K562 (cell line): ENCODE results near the gene TMCC1. TPM values are rescaled to one million over a fixed set of nuclear protein-coding genes. Genes with fewer than 3 reads are reported as not detected.
A peak's percentile ranks its signal among the peaks of the same experiment; 100 is the strongest.

Experiments used
- ATAC-seq: fragments of 200-7000 bp; cut with Tn5 transposase; 3 replicates; pipeline ENCODE4 v1.9.1; 2020; ENCODE audit warnings: moderate library complexity
- BruUV-seq: library from RNA; stranded (reverse); fragments of 400-500 nt; replicated peaks from 2 replicates; lab custom pipeline; 2021; lab: Mats Ljungman, UMichigan
- CTCF ChIA-PET: fragments of 300-600 bp; formaldehyde crosslinking; extraction: SDS; loops from one replicate; lab custom pipeline; 2021; ENCODE audit warnings: low intra/inter-chr PET ratio; lab: Yijun Ruan, JAX
- POLR2A ChIA-PET: fragments of 300-600, 350-650 bp; sonication (Branson Sonifier 250); formaldehyde crosslinking; extraction: SDS; loops from one replicate; lab custom pipeline; 2021; ENCODE audit warnings: antibody characterized with exemption, inconsistent platforms; lab: Yijun Ruan, JAX
- DNase-seq, 4 experiments: peaks; one replicate each; pipeline versions ENCODE4 v3.0.0 to v3.0.0-alpha.2; 2011 to 2018; ENCODE audit warnings: low spot score in 3 of 4, mixed read lengths in 3 of 4; ENCODE audit errors: extremely low read depth in 1 of 4
- FAIRE-seq: peaks from 2 replicates; lab custom pipeline; 2011; peaks lifted over from hg19 to GRCh38; lab: Jason Lieb, UNC
- H2AFZ ChIP-seq: 2 replicates; pipeline ENCODE4 v1.6.0; 2011; ENCODE audit warnings: low read depth, low read length, control low read depth, inconsistent platforms
- H3K27ac ChIP-seq: fragments of 200-600 bp; 3 replicates; pipeline ENCODE4 v1.8.0; 2011; ENCODE audit warnings: low read depth, mild to moderate bottlenecking, control low read depth, inconsistent platforms, low read length, moderate library complexity, mixed read lengths; ENCODE audit errors: extremely low read depth
- H3K27me3 ChIP-seq, 2 experiments: fragments of 300-600 bp in 1 of 2; 2 replicates in 1 of 2; 3 replicates in 1 of 2; pipeline versions ENCODE4 v1.6.0 to v1.8.0; 2011; ENCODE audit warnings: inconsistent platforms in 2 of 2, low read length in 2 of 2, mild to moderate bottlenecking in 1 of 2, mixed read lengths in 1 of 2, moderate library complexity in 1 of 2; ENCODE audit not compliant: control insufficient read depth in 2 of 2, insufficient read depth in 2 of 2
- H3K36me3 ChIP-seq: fragments of 300-600 bp; 3 replicates; pipeline ENCODE4 v1.8.0; 2011; ENCODE audit warnings: mild to moderate bottlenecking, low read length, inconsistent platforms; ENCODE audit not compliant: control insufficient read depth, insufficient read depth
- H3K4me1 ChIP-seq, 2 experiments: fragments of 200-600 bp in 1 of 2; replicated peaks in 1 of 2; 2 replicates in 1 of 2; 3 replicates in 1 of 2; pipeline versions ENCODE4 v1.5.1 to v1.8.0; 2011; ENCODE audit warnings: inconsistent platforms in 2 of 2, low read length in 2 of 2, mild to moderate bottlenecking in 1 of 2, mixed read lengths in 1 of 2, moderate library complexity in 1 of 2; ENCODE audit not compliant: control insufficient read depth in 2 of 2, insufficient read depth in 2 of 2
- H3K4me2 ChIP-seq: 2 replicates; pipeline ENCODE4 v1.6.1; 2011; ENCODE audit warnings: low read length, control low read depth, inconsistent platforms, mixed read lengths; ENCODE audit not compliant: insufficient read depth
- H3K4me3 ChIP-seq: fragments of 200-600 bp; sonication (generic), shearing (Covaris generic); 2 replicates; pipeline ENCODE4 v1.5.1; 2016; ENCODE audit warnings: control low read depth, inconsistent platforms
- H3K79me2 ChIP-seq: fragments of 200-600 bp; 3 replicates; pipeline ENCODE4 v1.8.0; 2011; ENCODE audit warnings: low read length, inconsistent platforms; ENCODE audit not compliant: control insufficient read depth, insufficient read depth
- H3K9ac ChIP-seq, 2 experiments: 2 replicates each; pipeline versions ENCODE4 v1.6.0 to v1.6.1; 2011; ENCODE audit warnings: low read depth in 2 of 2, low read length in 2 of 2, control low read depth in 1 of 2, inconsistent platforms in 1 of 2, mild to moderate bottlenecking in 1 of 2, mixed read lengths in 1 of 2; ENCODE audit not compliant: insufficient read depth in 1 of 2
- H3K9me1 ChIP-seq: one replicate; pipeline ENCODE4 v1.6.0; 2011; ENCODE audit warnings: inconsistent platforms, mild to moderate bottlenecking, low read length, moderate library complexity; ENCODE audit not compliant: control insufficient read depth, insufficient read depth
- H3K9me3 ChIP-seq: replicated peaks from 2 replicates; pipeline ENCODE4 v1.5.1; 2011; ENCODE audit warnings: low read depth, low read length, inconsistent platforms; ENCODE audit not compliant: control insufficient read depth, insufficient read depth
- H4K20me1 ChIP-seq: replicated peaks from 2 replicates; pipeline ENCODE4 v1.6.1; 2011; ENCODE audit warnings: low read length, inconsistent platforms, mixed read lengths; ENCODE audit not compliant: control insufficient read depth, insufficient read depth
- ELF4 ChIP-seq: fragments of 450-650 bp; formaldehyde crosslinking; IDR thresholded peaks from 2 replicates; pipeline ENCODE4 v1.4.0; 2022; ENCODE audit warnings: missing genetic modification characterization
- L3MBTL2 ChIP-seq: fragments of 450-650 bp; IDR thresholded peaks from 2 replicates; pipeline ENCODE4 v1.6.1; 2016; ENCODE audit warnings: mild to moderate bottlenecking, moderate library complexity
- NCOA2 ChIP-seq, 2 experiments: fragments of 450-650 bp; IDR thresholded peaks; 2 replicates each; pipeline ENCODE4 v1.6.1; 2018; ENCODE audit warnings: mild to moderate bottlenecking in 2 of 2, moderate library complexity in 1 of 2; ENCODE audit not compliant: partially characterized antibody in 2 of 2
- PHTF2 ChIP-seq: fragments of 250-450 bp; sonication (Bioruptor Pico); IDR thresholded peaks from 2 replicates; pipeline ENCODE4 v1.5.0; 2021; ENCODE audit warnings: mild to moderate bottlenecking
- TAF9B ChIP-seq: fragments of 450-650 bp; IDR thresholded peaks from 2 replicates; pipeline ENCODE4 v1.6.1; 2018; ENCODE audit warnings: mild to moderate bottlenecking; ENCODE audit not compliant: partially characterized antibody
- ZNF134 ChIP-seq: fragments of 250-450 bp; sonication (Bioruptor Pico); conservative IDR thresholded peaks from 2 replicates; pipeline ENCODE4 v1.4.0; 2020
- ZNF140 ChIP-seq: fragments of 250-450 bp; sonication (Bioruptor Pico); IDR thresholded peaks from 2 replicates; pipeline ENCODE4 v1.8.0; 2021; ENCODE audit warnings: moderate library complexity, mild to moderate bottlenecking, inconsistent platforms
- ZNF3 ChIP-seq: fragments of 250-450 bp; sonication (Bioruptor Pico); IDR thresholded peaks from 2 replicates; pipeline ENCODE4 v1.5.0; 2021; ENCODE audit warnings: mild to moderate bottlenecking, moderate library complexity
- WGBS: fragments of 100-300 bp; shearing (Covaris generic); methylation state at CpG from one replicate; pipeline ENCODE4 v1.1.6; 2016; ENCODE audit warnings: low coverage, mixed read lengths; ENCODE audit not compliant: insufficient coverage; ENCODE audit errors: missing lambda C conversion rate; 5-methylcytosine and 5-hydroxymethylcytosine counted together
- in situ Hi-C: fragments of 300-500 bp; cut with MboI; formaldehyde crosslinking; loops from 4 replicates; pipeline ENCODE4 v1.15.0; 2018; ENCODE audit warnings: inconsistent platforms, mixed read lengths
- intact Hi-C: fragments of 100-400 bp; cut with micrococcal nuclease; formaldehyde crosslinking; loops from 2 replicates; pipeline ENCODE4 v1.14.2; 2022
- polyA plus RNA-seq, 8 experiments: library from polyadenylated mRNA; depleted of rRNA in 4 of 8; stranded (reverse) in 5 of 8; unstranded in 3 of 8; fragments of >200 nt; fragmentation: Nextera tagmentation in 2 of 8; fragmentation: Illumina TruSeq in 1 of 8; extraction: Ambion mirVana in 2 of 8; extraction: Trizol in 1 of 8; gene quantifications; 2 replicates each; pipeline versions ENCODE4 v1.2.1 to v1.2.3, GENCODE V29; 2011 to 2014; ENCODE audit warnings: inconsistent platforms in 1 of 8, missing spikeins in 1 of 8
- total RNA-seq, 7 experiments: library from RNA; depleted of rRNA in 6 of 7; stranded (reverse); fragments of >200 nt in 6 of 7; fragmentation: Illumina TruSeq in 2 of 7; extraction: Trizol in 2 of 7; gene quantifications; 2 replicates each; pipeline versions ENCODE4 v1.2.1 to v1.2.3, GENCODE V29; 2011 to 2021; ENCODE audit warnings: low replicate concordance in 1 of 7
- TF ChIP-seq, protein P1 (sequence below): fragments of 450-650 bp; IDR thresholded peaks from 2 replicates; pipeline ENCODE4 v1.6.1; 2016

Gene TMCC1
- total and polyA plus RNA-seq, 9 of the 15 experiments (the other 6 are each of a cell fraction or from before 2014, with no cell fraction given) = 0.89 to 8.7 (median 4.0) TPM

DNA sequence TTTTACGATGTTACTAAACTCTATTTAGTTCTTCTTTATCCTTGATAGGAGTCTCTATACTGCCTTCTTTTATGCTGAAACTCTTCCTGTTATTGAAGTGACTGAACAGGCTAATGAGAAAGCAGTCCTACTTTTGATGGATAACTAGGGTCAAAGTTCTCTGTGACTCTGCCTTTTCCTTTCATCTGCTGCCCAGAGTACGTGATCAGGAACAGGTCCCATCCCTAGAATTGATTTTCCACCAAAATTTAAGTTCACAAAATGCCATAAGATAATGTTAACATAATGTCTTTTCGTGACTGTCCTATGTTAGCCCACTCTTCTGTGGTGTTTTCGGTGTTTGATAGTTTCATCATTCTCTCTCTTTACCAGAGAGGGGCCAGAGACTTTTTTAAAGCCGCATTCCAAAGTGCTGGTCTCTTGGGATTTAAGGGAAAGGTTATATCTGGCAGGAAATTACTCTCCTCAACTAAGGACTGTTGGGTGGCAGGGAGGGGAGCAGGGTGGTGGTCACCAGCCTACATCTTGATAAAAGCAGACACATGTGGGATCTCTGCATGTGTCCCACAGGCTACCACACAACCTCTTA lies 236.8 kb downstream of the TMCC1 start:
- intact Hi-C loops = no loop called here
- Histone ChIP-seq H3K9ac (no peak overlapping the region), H3K79me2 (no peaks in the 10 kb centered on the region), H3K9me1 (no peaks in the 10 kb centered on the region), H3K36me3 (0 out of 3 replicates have a peak, but pooled peaks cover 3% of the 10 kb centered on the region), H3K4me3 (no peak overlapping the region), H3K4me2 (no peak overlapping the region), H3K27ac (peak overlapping the region; percentile 71; the same call in 2 of the 3 replicates), H3K27me3 (no peaks in the 10 kb centered on the region), H3K9me3 (no peaks in the 10 kb centered on the region), H3K4me1 (peaks cover 4 to 17% of the 10 kb centered on the region in 2 experiments; a peak in 4 of 5 replicates), H4K20me1 (no peaks in the 10 kb centered on the region)
- DNase-seq (no peak), FAIRE-seq (no peak)
- WGBS = 74% methylated on average over 4 of the region's 5 CpGs
- CTCF ChIA-PET = no interaction called here
- no peak for TF ChIP-seq ELF4 (CRISPR knock-in tag)
- TF ChIP-seq, protein P1, sequence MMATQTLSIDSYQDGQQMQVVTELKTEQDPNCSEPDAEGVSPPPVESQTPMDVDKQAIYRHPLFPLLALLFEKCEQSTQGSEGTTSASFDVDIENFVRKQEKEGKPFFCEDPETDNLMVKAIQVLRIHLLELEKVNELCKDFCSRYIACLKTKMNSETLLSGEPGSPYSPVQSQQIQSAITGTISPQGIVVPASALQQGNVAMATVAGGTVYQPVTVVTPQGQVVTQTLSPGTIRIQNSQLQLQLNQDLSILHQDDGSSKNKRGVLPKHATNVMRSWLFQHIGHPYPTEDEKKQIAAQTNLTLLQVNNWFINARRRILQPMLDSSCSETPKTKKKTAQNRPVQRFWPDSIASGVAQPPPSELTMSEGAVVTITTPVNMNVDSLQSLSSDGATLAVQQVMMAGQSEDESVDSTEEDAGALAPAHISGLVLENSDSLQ = no peak
- TF ChIP-seq L3MBTL2 = no peak
- TF ChIP-seq ZNF3 (CRISPR knock-in tag) = no peak
- TF ChIP-seq ZNF140 (CRISPR knock-in tag) = no peak
- TF ChIP-seq NCOA2 (IDR thresholded peaks at IDR 0.05; ENCODE audit: partially characterized antibody in 2 of 2) = no peak
- no peak for TF ChIP-seq ZNF134 (CRISPR knock-in tag)
- TF ChIP-seq PHTF2 (CRISPR knock-in tag) = no peak
- TF ChIP-seq TAF9B = no peak
- TF ChIP-seq, all 486 proteins: peak for 0
- no TSS peak for BruUV-seq
- in situ Hi-C loops = no loop called here
- no peak for ATAC-seq
- POLR2A ChIA-PET = interaction anchor here (1.3 kb wide), 1 partner anchor 10 kb away, joined by 3 read pairs; no protein-coding TSS in a partner anchor
- no peak overlapping the region for H2AFZ ChIP-seq
